Nephron (organoid): ENCODE data around the gene ATP6V1G2.
A peak's percentile ranks its signal among the peaks of the same experiment; 100 is the strongest.

ENCODE experiments used
- H3K27ac Mint-ChIP-seq, 3 experiments: 2 replicates each; pipeline ENCODE4 v1.8.0; 2020; ENCODE audit warnings: mixed read lengths in 3 of 3, mild to moderate bottlenecking in 2 of 3, moderate library complexity in 1 of 3
- H3K27me3 Mint-ChIP-seq: 2 replicates; pipeline ENCODE4 v1.8.0; 2021; ENCODE audit warnings: low read depth, mild to moderate bottlenecking, moderate library complexity, mixed read lengths
- H3K36me3 Mint-ChIP-seq: 2 replicates; pipeline ENCODE4 v1.8.0; 2020; ENCODE audit warnings: low read depth, mixed read lengths
- H3K4me1 Mint-ChIP-seq: 2 replicates; pipeline ENCODE4 v1.8.0; 2020; ENCODE audit warnings: mixed read lengths
- H3K4me3 Mint-ChIP-seq, 3 experiments: 2 replicates each; pipeline ENCODE4 v1.8.0; 2020; ENCODE audit warnings: mild to moderate bottlenecking in 3 of 3, mixed read lengths in 3 of 3, moderate library complexity in 2 of 3
- H3K9me3 Mint-ChIP-seq: 2 replicates; pipeline ENCODE4 v1.8.0; 2020; ENCODE audit warnings: mixed read lengths
- CTCF ChIP-seq, 3 experiments: fragments of 200-600 bp; sonication (generic); IDR thresholded peaks; one replicate each; pipeline ENCODE4 v1.5.0; 2021; ENCODE audit warnings: antibody characterized with exemption in 3 of 3; ENCODE audit not compliant: unreplicated experiment in 3 of 3

Gene ATP6V1G2

DNA sequence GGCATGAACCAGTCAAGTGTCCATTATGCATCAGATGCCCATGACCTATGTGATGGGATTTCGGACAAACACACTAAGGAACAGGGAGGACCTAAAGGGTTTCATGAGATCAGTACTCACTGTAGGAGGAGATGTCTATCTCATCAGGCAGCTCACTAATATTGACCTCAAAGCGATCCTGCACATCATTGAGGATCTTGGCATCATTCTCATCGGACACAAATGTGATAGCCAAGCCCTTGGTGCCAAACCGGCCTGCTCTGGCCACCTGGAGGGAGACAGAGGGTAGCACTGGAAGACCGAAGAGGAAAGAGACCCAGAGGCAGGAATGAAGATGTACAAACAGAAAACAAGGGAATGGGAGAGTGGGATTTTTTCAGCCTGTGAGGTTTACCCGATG lies 15.7 kb downstream of the ATP6V1G2 start:
- no peaks in the 10 kb centered on the region for H3K27me3 Mint-ChIP-seq
- peak overlapping the region in 1 of 3 experiments; percentile 67 for H3K27ac Mint-ChIP-seq

GRCh38 chr6:31529329-31530150 lies 16.9 kb downstream of the ATP6V1G2 start:
- Mint-ChIP-seq H3K9me3 (no peaks in the 10 kb centered on the region), H3K4me1 (peaks cover 12% of the 10 kb centered on the region), H3K27ac (peak overlapping the region in 1 of 3 experiments; percentile 67), H3K27me3 (no peaks in the 10 kb centered on the region), H3K36me3 (peaks cover 51% of the 10 kb centered on the region), H3K4me3 (no peak overlapping the region)
- no peak for TF ChIP-seq CTCF (IDR thresholded peaks at IDR 0.05; ENCODE audit: unreplicated experiment in 3 of 3)

More for the DNA sequence above, 15.7 kb downstream of the ATP6V1G2 start:
- Mint-ChIP-seq H3K9me3 (no peaks in the 10 kb centered on the region), H3K4me3 (no peak overlapping the region), H3K4me1 (peaks cover 12% of the 10 kb centered on the region), H3K36me3 (peaks cover 63% of the 10 kb centered on the region)
- no peak for TF ChIP-seq CTCF (IDR thresholded peaks at IDR 0.05; ENCODE audit: unreplicated experiment in 3 of 3)

GRCh38 chr6:31528821-31529328 lies 17.5 kb downstream of the ATP6V1G2 start, which contains the start of gene MCCD1:
MCCD1 (plus strand) TSS chr6:31528962; CDS start chr6:31529015, 53 bp downstream.
- no peak for TF ChIP-seq CTCF (IDR thresholded peaks at IDR 0.05; ENCODE audit: unreplicated experiment in 3 of 3)
- Mint-ChIP-seq H3K27ac (peak within 1 kb of the TSS in 1 of 3 experiments; percentile 67), H3K4me1 (peaks cover 12% of the 10 kb centered on the region), H3K27me3 (no peaks in the 10 kb centered on the region), H3K36me3 (peaks cover 47% of the 10 kb centered on the region), H3K9me3 (no peaks in the 10 kb centered on the region), H3K4me3 (peak within 1 kb of the TSS in 1 of 3 experiments; percentile 41)

GRCh38 chr6:31528307-31528777 lies 18.1 kb downstream of the ATP6V1G2 start:
- H3K9me3 Mint-ChIP-seq: no peaks in the 10 kb centered on the region
- peaks cover 1% of the 10 kb centered on the region for H3K27me3 Mint-ChIP-seq
- TF ChIP-seq CTCF (IDR thresholded peaks at IDR 0.05; ENCODE audit: unreplicated experiment in 3 of 3): no peak
- peaks cover 43% of the 10 kb centered on the region for H3K36me3 Mint-ChIP-seq
- H3K27ac Mint-ChIP-seq: peak overlapping the region in 1 of 3 experiments; percentile 67
- H3K4me3 Mint-ChIP-seq: no peak overlapping the region
- peaks cover 10% of the 10 kb centered on the region for H3K4me1 Mint-ChIP-seq

GRCh38 chr6:31525932-31526591 lies 20.3 kb downstream of the ATP6V1G2 start:
- H3K27ac Mint-ChIP-seq: peak overlapping the region in 1 of 3 experiments; percentile 15
- peaks cover 6% of the 10 kb centered on the region for H3K4me1 Mint-ChIP-seq
- H3K9me3 Mint-ChIP-seq: no peaks in the 10 kb centered on the region

More at GRCh38 chr6:31525932-31526591, 20.3 kb downstream of the ATP6V1G2 start:
- Mint-ChIP-seq H3K36me3 (peaks cover 21% of the 10 kb centered on the region), H3K4me3 (no peak overlapping the region), H3K27me3 (peaks cover 8% of the 10 kb centered on the region)
- no peak for TF ChIP-seq CTCF (IDR thresholded peaks at IDR 0.05; ENCODE audit: unreplicated experiment in 3 of 3)
